Lower leg skin (tissue), 4 donors: ENCODE results near the gene HIBCH. TPM values are rescaled to one million over a fixed set of nuclear protein-coding genes. Genes with fewer than 3 reads are reported as not detected.

Experiments used
- DNase-seq, 2 donors: peaks; one replicate each; pipeline ENCODE4 v3.0.0-alpha.2; 2019; ENCODE audit warnings: low spot score in 2 of 2
- H3K4me3 ChIP-seq: fragments of 200-600 bp; sonication (generic); 2 replicates; pipeline ENCODE4 v1.5.1; 2017; ENCODE audit warnings: mild to moderate bottlenecking, low read depth; ENCODE audit not compliant: poor library complexity, severe bottlenecking
- POLR2A ChIP-seq, 2 donors: fragments of 450-650 bp; IDR thresholded peaks; one replicate each; pipeline ENCODE4 v1.6.1; 2016 to 2017; ENCODE audit warnings: antibody characterized with exemption in 2 of 2, mild to moderate bottlenecking in 1 of 2, moderate library complexity in 1 of 2
- WGBS, 2 donors: methylation state at CpG; one replicate each; pipeline ENCODE4 v1.1.5; 2018; 5-methylcytosine and 5-hydroxymethylcytosine counted together
- intact Hi-C: fragments of 100-400 bp; cut with DNase I; formaldehyde crosslinking; loops from one replicate; pipeline ENCODE4 v1.15.0; 2023; ENCODE audit warnings: low total_unique reads
- total RNA-seq, 4 donors: library from RNA; depleted of rRNA; stranded (reverse); fragments of >200 nt; gene quantifications; one replicate each; pipeline ENCODE4 v1.1.0, GENCODE V29; 2016
- TF ChIP-seq, protein P1 (sequence below), 3 donors: fragments of 450-650 bp; IDR thresholded peaks; one replicate each; pipeline ENCODE4 v1.5.1; 2016; ENCODE audit warnings: antibody characterized with exemption in 3 of 3, mild to moderate bottlenecking in 3 of 3, moderate library complexity in 2 of 3

The HIBCH gene
- total RNA-seq, 4 donors from 2014 or later: 10.0 to 21.4 (median 18.4) TPM

DNA sequence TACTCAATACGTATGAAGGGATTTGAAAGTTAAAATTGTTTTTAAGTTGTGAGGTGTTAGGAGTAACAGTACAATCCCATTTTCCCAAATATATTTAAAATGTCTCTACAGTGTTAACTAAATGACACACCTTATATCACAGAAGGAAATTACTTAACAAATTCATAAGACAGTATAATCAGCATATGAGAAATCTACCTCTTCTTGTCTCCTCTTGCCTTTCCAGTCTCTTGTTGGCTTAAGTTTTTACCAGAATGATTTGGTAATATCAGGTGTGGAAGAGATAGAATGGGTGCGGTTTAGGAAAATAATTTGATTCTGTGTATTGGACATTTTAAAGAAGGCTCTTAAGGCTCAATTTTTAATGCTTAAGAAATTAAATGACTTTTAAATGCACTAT is 14.3 kb upstream of the HIBCH start:
- intact Hi-C loops: no loop called here
- no peak overlapping the region for H3K4me3 ChIP-seq
- 48 to 50% methylated on average over 2 of the region's 2 CpGs for WGBS, 2 donors
- no peak for TF ChIP-seq POLR2A (IDR thresholded peaks at IDR 0.05)
- TF ChIP-seq, protein P1, sequence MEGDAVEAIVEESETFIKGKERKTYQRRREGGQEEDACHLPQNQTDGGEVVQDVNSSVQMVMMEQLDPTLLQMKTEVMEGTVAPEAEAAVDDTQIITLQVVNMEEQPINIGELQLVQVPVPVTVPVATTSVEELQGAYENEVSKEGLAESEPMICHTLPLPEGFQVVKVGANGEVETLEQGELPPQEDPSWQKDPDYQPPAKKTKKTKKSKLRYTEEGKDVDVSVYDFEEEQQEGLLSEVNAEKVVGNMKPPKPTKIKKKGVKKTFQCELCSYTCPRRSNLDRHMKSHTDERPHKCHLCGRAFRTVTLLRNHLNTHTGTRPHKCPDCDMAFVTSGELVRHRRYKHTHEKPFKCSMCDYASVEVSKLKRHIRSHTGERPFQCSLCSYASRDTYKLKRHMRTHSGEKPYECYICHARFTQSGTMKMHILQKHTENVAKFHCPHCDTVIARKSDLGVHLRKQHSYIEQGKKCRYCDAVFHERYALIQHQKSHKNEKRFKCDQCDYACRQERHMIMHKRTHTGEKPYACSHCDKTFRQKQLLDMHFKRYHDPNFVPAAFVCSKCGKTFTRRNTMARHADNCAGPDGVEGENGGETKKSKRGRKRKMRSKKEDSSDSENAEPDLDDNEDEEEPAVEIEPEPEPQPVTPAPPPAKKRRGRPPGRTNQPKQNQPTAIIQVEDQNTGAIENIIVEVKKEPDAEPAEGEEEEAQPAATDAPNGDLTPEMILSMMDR (IDR thresholded peaks at IDR 0.05): no peak
- no peak for DNase-seq

DNA sequence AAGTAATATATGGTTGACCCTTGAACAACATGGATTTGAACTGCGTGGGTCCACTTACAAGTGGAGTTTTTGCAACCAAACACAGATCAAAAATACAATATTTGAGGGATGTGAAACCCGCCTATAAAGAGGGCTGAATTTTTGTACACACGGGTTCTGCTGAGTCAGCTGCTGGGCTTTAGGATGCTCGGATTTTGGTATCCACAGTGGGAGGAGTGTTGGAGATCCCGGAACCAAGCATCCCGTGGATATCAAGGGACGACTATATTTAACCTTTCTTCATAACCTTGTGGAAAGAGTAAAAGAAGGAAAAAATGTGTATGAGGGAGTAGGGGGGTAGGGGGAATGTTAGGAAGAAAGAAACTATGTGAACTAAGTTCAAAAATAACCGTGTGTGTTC is 13.8 kb upstream of the HIBCH start:
- 64 to 71% methylated on average over 8 of the region's 8 CpGs for WGBS, 2 donors
- TF ChIP-seq, protein P1 (IDR thresholded peaks at IDR 0.05): no peak
- no peak for TF ChIP-seq POLR2A (IDR thresholded peaks at IDR 0.05)
- intact Hi-C loops: no loop called here
- DNase-seq: no peak
- H3K4me3 ChIP-seq: no peak overlapping the region

DNA sequence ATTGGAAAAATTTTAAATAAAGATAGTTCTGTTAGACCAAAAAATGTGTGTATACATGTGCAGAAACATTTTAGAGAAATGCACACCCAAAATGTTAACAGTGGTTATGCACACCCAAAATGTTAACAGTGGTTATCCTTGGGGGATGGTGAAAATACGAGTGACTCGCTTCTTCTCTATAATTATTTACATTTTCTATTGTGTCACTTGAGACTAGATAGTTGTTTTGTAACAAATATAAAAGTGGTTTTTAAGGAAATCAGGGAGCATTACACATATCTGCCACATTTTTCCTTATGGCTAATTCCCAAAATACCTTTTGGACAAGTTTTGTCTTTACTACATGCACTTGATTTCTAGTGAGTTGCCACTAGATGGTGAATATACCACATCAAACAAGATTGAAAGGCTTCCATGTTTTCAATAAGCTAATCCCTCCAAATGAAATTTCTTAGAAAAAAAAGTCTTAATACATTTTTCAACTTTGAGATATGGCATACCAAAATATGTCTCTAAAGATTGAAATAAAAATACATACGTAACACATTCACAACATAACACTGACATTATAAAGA is 9.0 kb upstream of the HIBCH start:
- 91% methylated on average over 3 of the region's 3 CpGs for WGBS, 2 donors
- no peak overlapping the region for H3K4me3 ChIP-seq
- DNase-seq: no peak
- TF ChIP-seq POLR2A (IDR thresholded peaks at IDR 0.05): no peak
- TF ChIP-seq, protein P1 (IDR thresholded peaks at IDR 0.05): no peak
- intact Hi-C loops: no loop called here

- WGBS, 2 donors: 77 to 78% methylated on average over 4 of the region's 4 CpGs
Observed at GRCh38 chr2:190327867-190328572, 8.4 kb upstream of the HIBCH start.

GRCh38 chr2:190325588-190325987 is 6.0 kb upstream of the HIBCH start:
- H3K4me3 ChIP-seq: no peak overlapping the region
- intact Hi-C loops: no loop called here
- no peak for DNase-seq
- 74 to 84% methylated on average over 2 of the region's 2 CpGs for WGBS, 2 donors
- TF ChIP-seq, protein P1 (IDR thresholded peaks at IDR 0.05): no peak
- TF ChIP-seq POLR2A (IDR thresholded peaks at IDR 0.05): no peak

More at GRCh38 chr2:190327867-190328572, 8.4 kb upstream of the HIBCH start:
- no peak for DNase-seq
- no peak overlapping the region for H3K4me3 ChIP-seq
- TF ChIP-seq, protein P1 (IDR thresholded peaks at IDR 0.05): no peak
- TF ChIP-seq POLR2A (IDR thresholded peaks at IDR 0.05): no peak
- intact Hi-C loops: no loop called here
